ENCODE measurements around the gene FOXL1.
"Not testable (repeated sequence)": the region's sequence is repeated elsewhere in the genome, so short reads cannot be mapped to it uniquely, and the experiment has no call there.

The FOXL1 gene

DNA sequence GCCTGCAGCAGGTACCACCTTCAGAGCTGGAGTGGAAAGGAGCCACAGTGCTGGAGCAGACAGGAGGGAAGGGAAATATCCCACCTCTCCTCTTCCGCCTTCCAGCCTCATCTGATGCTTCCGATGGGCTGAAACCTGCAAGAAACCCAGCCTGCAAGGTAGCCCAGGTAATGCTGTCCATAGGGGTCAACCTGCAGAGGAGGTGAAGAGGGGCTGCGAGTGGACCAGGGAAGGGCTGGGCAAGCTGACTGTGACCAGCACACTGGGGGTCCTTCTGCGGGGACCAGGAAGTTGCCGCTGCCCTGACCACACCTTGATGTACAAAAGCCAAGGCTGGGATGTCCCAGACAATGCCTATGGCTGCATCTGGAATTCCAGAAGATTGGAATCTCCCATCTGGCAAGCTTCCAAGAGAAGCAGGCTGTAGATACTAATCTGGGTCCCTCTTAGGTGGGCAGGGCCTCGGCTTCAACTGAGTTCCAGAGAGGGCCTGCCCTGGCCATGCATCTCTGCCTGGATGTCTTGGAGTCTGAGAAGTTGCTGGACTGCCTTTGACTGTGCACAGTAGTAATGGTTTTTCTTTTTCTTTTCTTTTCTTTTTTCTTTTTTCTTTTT lies 5.8 kb downstream of the FOXL1 start:
- 85 to 90% methylated on average over 6 of the region's 6 CpGs for WGBS, 2 experiments
- Histone ChIP-seq H3K27ac (ENCODE audit: insufficient read depth, low read depth, low read length, poor library complexity, severe bottlenecking) (no peak overlapping the region), H3K36me3 (ENCODE audit: control insufficient read depth, insufficient read depth, low read length) (no peaks in the 10 kb centered on the region), H3K27me3 (ENCODE audit: control insufficient read depth, insufficient read depth, low read length, poor library complexity, severe bottlenecking) (peaks cover 38% of the 10 kb centered on the region), H3K4me3 (ENCODE audit: insufficient read depth, low read depth, low read length) (no peak overlapping the region), H3K4me1 (ENCODE audit: control insufficient read depth, insufficient read depth, low read length) (no peaks in the 10 kb centered on the region), H3K9me3 (ENCODE audit: control insufficient read depth, low read length) (no peaks in the 10 kb centered on the region)

DNA sequence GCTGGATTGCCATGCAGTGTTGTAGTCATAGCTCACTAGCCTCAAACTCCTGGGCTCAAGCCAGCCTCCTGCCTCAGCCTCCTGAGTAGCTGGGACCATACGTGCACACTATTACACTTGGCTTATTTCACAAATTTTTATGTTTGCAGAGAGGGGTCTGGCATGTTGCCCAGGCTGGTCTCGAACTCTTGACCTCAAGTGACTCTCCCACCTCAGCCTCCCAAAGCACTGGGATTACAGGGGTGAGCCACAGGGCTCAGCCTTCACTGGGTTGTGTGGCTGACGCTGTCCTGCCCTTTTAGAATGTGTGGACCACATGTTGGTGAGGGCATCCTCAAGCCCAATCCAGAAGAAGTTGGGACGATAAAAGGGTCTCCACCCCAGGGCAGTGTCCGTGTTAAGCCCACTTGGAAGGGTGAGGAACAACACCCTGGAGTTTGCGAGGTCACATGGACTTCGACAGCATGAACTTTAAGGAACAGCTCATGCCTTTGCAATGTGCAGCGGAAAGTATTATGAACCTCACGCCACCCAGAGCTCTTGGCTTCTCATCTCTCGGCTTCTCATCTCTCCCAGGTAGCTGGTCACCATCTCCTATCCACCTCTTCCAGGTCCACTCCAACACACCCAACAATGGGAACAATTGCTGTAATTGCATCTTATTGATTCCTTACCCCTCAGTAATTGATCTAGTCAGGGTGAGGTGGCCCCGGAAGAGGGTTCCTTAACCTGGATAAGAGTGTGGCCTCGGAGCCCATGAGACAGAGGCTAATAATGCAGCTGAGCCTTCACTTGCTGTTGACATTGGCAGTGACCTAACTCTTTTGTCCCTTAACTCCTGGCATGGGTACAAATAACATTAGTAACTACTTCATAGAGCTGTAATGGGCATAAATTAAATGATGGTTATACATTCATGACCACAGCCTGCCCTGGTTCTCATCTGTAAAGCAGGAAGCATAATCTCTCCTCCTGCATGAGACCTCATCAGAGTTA lies 6.7 kb downstream of the FOXL1 start:
- H3K36me3 ChIP-seq (ENCODE audit: control insufficient read depth, insufficient read depth, low read length), result no peaks in the 10 kb centered on the region
- no peaks in the 10 kb centered on the region for H3K9me3 ChIP-seq (ENCODE audit: control insufficient read depth, low read length)
- no peak overlapping the region for H3K4me3 ChIP-seq (ENCODE audit: insufficient read depth, low read depth, low read length)
- H3K4me1 ChIP-seq (ENCODE audit: control insufficient read depth, insufficient read depth, low read length), result no peaks in the 10 kb centered on the region
- H3K27me3 ChIP-seq (ENCODE audit: control insufficient read depth, insufficient read depth, low read length, poor library complexity, severe bottlenecking), result peaks cover 32% of the 10 kb centered on the region
- H3K27ac ChIP-seq (ENCODE audit: insufficient read depth, low read depth, low read length, poor library complexity, severe bottlenecking), result no peak overlapping the region
- WGBS, 2 experiments, result 87 to 92% methylated on average over 12 of the region's 12 CpGs

DNA sequence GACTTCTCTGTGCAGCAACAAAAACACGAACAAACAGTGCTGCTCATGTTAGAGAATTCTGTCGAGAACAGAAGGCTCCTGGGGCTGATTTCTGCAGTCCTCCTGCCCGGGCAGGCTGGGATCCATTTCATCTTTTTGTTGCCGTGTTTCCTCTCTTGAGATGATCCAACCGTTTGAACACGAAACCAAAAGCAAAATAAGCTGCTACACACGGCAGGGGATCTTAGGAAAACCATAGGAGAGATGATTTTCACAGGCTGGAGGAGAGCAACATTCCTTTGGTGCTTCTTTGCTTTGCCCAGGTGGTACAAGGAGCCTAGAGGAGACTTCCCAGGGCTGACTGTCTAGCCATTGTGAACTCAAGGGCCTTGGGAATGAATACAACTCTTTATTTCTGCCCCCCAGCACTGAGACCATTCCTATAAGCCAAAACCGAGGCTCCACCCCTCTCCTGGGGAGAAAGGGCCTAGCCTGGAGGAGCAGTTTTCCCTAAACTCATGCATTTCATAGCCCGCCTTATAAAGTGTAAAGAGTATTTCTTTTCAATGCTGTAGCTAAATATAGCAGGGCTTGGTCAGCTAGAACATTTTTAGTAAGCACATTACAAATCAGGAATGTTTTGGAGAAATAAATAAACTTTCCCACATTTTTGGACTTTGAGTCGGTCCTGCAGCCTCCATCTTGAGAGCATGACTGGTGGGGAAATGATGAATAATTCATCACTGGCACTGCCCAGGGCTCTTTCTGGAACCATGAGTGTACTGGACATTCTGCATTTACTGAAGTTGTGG lies 7.7 kb downstream of the FOXL1 start:
- Histone ChIP-seq H3K27me3 (ENCODE audit: control insufficient read depth, insufficient read depth, low read length, poor library complexity, severe bottlenecking) (peaks cover 23% of the 10 kb centered on the region), H3K9me3 (ENCODE audit: control insufficient read depth, low read length) (no peaks in the 10 kb centered on the region), H3K27ac (ENCODE audit: insufficient read depth, low read depth, low read length, poor library complexity, severe bottlenecking) (no peak overlapping the region), H3K36me3 (ENCODE audit: control insufficient read depth, insufficient read depth, low read length) (no peaks in the 10 kb centered on the region), H3K4me1 (ENCODE audit: control insufficient read depth, insufficient read depth, low read length) (no peaks in the 10 kb centered on the region), H3K4me3 (ENCODE audit: insufficient read depth, low read depth, low read length) (no peak overlapping the region)
- WGBS, 2 experiments, result 83% methylated on average over 10 of the region's 10 CpGs

DNA sequence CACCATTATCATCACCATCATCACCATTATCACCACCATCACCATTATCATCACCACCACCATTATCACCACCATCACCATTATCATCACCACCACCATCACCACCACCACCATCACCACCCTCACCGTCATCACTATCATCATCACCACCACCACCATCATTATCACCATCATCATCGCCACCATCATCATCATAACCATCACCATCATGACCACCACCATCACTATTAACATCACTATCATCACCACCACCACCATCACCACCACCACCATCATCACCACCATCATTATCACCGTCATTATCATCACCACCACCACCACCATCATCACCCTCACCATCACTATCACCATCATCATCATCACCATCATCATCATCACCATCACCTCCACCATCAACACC lies 9.1 kb downstream of the FOXL1 start:
- WGBS, 2 experiments, result 87 to 91% methylated on average over 3 of the region's 3 CpGs
- Histone ChIP-seq H3K36me3 (ENCODE audit: control insufficient read depth, insufficient read depth, low read length) (no peaks in the 10 kb centered on the region), H3K27me3 (ENCODE audit: control insufficient read depth, insufficient read depth, low read length, poor library complexity, severe bottlenecking) (peaks cover 8% of the 10 kb centered on the region), H3K4me1 (ENCODE audit: control insufficient read depth, insufficient read depth, low read length) (no peaks in the 10 kb centered on the region), H3K9me3 (ENCODE audit: control insufficient read depth, low read length) (no peaks in the 10 kb centered on the region), H3K27ac (ENCODE audit: insufficient read depth, low read depth, low read length, poor library complexity, severe bottlenecking) (no peak overlapping the region), H3K4me3 (ENCODE audit: insufficient read depth, low read depth, low read length) (no peak overlapping the region)

DNA sequence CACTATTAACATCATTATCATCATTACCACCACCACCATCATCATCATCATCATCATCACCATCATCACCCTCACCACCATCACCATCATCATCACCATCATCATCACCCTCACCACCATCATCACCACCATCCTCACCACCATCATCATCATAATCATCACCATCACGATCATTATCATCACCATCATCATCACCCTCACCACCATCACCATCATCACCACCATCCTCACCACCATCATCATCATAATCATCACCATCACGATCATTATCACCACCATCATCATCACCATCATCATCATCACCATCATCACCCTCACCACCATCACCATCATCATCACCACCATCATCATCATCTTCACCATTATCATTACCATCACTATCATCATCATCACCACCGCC lies 9.6 kb downstream of the FOXL1 start:
- not testable (repeated sequence) for H3K36me3 ChIP-seq (ENCODE audit: control insufficient read depth, insufficient read depth, low read length); H3K27ac ChIP-seq (ENCODE audit: insufficient read depth, low read depth, low read length, poor library complexity, severe bottlenecking); H3K4me3 ChIP-seq (ENCODE audit: insufficient read depth, low read depth, low read length); H3K9me3 ChIP-seq (ENCODE audit: control insufficient read depth, low read length); H3K4me1 ChIP-seq (ENCODE audit: control insufficient read depth, insufficient read depth, low read length); H3K27me3 ChIP-seq (ENCODE audit: control insufficient read depth, insufficient read depth, low read length, poor library complexity, severe bottlenecking)
- WGBS, 2 experiments, result 90 to 92% methylated on average over 3 of the region's 3 CpGs

DNA sequence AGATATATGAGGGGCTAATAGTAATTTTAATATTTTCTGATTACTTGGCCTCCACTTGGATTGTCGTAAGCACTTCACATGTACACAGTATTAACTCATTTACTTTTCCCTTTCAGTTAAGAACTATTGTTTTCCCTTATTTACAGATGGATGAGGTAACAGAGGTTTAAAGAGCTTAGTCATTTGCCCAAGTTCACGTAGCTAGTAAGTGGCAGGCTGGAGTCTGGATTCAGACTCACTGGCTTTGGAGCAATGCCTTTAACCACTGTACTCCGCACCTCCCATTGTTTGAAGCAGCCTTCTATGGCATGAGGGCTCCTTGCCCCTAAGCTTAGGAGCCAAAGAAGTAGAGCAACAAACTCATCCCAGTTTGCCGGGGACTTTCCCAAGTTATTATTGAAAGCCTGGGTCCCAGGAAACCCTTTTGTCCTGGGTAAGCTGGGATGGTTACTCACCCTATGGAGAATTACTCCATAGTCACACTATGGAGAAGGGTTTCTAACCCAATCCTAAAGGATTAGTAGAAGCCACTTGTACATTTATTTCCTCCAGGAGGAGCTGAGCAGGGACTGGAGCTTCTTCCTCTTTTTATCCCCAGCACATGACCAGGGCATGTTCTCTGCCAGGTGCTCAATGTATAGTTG lies 12.3 kb downstream of the FOXL1 start:
- Histone ChIP-seq H3K36me3 (ENCODE audit: control insufficient read depth, insufficient read depth, low read length) (no peaks in the 10 kb centered on the region), H3K9me3 (ENCODE audit: control insufficient read depth, low read length) (no peaks in the 10 kb centered on the region), H3K27me3 (ENCODE audit: control insufficient read depth, insufficient read depth, low read length, poor library complexity, severe bottlenecking) (peaks cover 3% of the 10 kb centered on the region), H3K4me1 (ENCODE audit: control insufficient read depth, insufficient read depth, low read length) (peaks cover 5% of the 10 kb centered on the region), H3K27ac (ENCODE audit: insufficient read depth, low read depth, low read length, poor library complexity, severe bottlenecking) (no peak overlapping the region), H3K4me3 (ENCODE audit: insufficient read depth, low read depth, low read length) (no peak overlapping the region)
- 91 to 98% methylated on average over 3 to 4 of the region's 4 CpGs for WGBS, 2 experiments

DNA sequence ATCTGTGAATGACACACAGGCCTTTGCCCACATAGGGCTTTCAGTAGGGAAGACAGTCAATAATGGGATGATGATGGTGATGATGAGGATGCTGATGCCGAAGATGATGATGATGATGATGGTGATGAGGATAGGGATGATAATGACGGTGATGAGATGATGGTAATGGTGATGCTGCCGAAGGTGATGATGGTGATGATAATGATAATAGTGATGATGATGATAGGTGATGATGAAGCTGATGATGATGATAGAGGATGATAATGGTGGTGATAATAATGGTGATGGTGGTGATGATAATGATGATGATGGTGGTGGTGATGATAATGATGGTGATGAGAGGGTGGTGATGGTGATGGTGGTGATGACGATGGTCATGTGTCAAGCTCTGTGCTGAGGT lies 12.9 kb downstream of the FOXL1 start:
- H3K4me3 ChIP-seq (ENCODE audit: insufficient read depth, low read depth, low read length), result no peak overlapping the region
- no peaks in the 10 kb centered on the region for H3K36me3 ChIP-seq (ENCODE audit: control insufficient read depth, insufficient read depth, low read length)
- H3K4me1 ChIP-seq (ENCODE audit: control insufficient read depth, insufficient read depth, low read length), result peaks cover 5% of the 10 kb centered on the region
- H3K27me3 ChIP-seq (ENCODE audit: control insufficient read depth, insufficient read depth, low read length, poor library complexity, severe bottlenecking), result peaks cover 3% of the 10 kb centered on the region
- 92 to 93% methylated on average over 4 of the region's 4 CpGs for WGBS, 2 experiments
- no peak overlapping the region for H3K27ac ChIP-seq (ENCODE audit: insufficient read depth, low read depth, low read length, poor library complexity, severe bottlenecking)
- no peaks in the 10 kb centered on the region for H3K9me3 ChIP-seq (ENCODE audit: control insufficient read depth, low read length)

DNA sequence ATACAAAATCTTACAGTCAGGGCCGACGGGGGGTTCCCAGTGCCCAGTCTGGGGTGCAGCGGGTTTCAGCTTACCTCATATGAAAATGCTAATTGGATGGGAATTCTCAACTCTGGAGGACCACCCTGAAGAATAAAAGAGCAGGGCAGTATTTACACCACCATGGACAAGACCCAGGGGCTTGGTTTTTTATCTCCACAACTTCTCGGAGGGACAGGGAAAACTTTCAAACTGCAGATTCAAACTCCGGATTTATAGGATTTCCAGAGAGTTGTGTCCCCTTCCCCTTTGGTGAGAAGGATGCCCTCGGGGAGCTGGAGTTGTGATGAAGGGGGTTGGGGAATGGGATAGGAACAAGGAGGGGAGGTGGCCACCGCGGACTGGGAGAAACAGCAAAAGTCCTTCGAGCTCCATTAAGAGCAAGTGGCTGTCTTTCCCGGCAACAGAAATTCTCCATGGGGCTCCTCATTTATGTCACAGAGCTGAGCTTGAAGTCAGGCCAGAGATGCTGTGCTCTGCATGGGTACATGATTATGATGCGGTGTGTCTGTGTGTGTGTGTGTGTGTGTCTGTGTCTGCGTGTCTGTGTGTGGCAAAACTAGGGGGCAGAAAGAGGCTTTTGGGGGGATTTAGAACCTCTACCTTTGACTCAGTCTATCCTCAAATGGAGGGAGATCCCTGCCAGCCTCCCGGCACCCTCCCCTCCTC lies 15.7 kb downstream of the FOXL1 start:
- Histone ChIP-seq H3K4me1 (ENCODE audit: control insufficient read depth, insufficient read depth, low read length) (peaks cover 5% of the 10 kb centered on the region), H3K27me3 (ENCODE audit: control insufficient read depth, insufficient read depth, low read length, poor library complexity, severe bottlenecking) (peaks cover 3% of the 10 kb centered on the region), H3K9me3 (ENCODE audit: control insufficient read depth, low read length) (no peaks in the 10 kb centered on the region), H3K4me3 (ENCODE audit: insufficient read depth, low read depth, low read length) (no peak overlapping the region), H3K27ac (ENCODE audit: insufficient read depth, low read depth, low read length, poor library complexity, severe bottlenecking) (no peak overlapping the region), H3K36me3 (ENCODE audit: control insufficient read depth, insufficient read depth, low read length) (no peaks in the 10 kb centered on the region)
- 77 to 80% methylated on average over 13 of the region's 13 CpGs for WGBS, 2 experiments

DNA sequence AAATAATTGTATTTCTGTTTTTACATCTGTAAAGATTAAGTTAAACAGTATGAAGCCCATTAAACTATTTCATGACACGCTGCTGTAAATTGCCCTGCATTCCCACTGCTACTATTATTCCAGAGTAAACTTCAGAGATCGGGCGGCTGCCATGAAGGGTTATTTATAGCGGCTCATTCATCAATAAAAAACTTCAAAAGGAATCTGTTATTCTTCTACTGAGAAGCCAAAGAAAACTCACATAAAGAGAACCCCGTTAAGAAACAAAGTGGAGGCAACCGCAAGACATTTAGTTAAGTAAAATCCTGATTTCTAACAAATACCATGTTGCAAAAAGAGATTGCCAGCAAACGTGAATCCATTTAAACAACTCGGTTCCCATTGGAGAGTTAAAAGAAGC lies 16.4 kb downstream of the FOXL1 start:
- Histone ChIP-seq H3K27me3 (ENCODE audit: control insufficient read depth, insufficient read depth, low read length, poor library complexity, severe bottlenecking) (peaks cover under 1% of the 10 kb centered on the region), H3K4me1 (ENCODE audit: control insufficient read depth, insufficient read depth, low read length) (peaks cover 5% of the 10 kb centered on the region)
- 84 to 91% methylated on average over 8 of the region's 8 CpGs for WGBS, 2 experiments

More for the DNA sequence above, 16.4 kb downstream of the FOXL1 start:
- no peak overlapping the region for H3K27ac ChIP-seq (ENCODE audit: insufficient read depth, low read depth, low read length, poor library complexity, severe bottlenecking)
- H3K4me3 ChIP-seq (ENCODE audit: insufficient read depth, low read depth, low read length), result no peak overlapping the region
- no peaks in the 10 kb centered on the region for H3K36me3 ChIP-seq (ENCODE audit: control insufficient read depth, insufficient read depth, low read length)
- no peaks in the 10 kb centered on the region for H3K9me3 ChIP-seq (ENCODE audit: control insufficient read depth, low read length)
